Esophagus muscularis mucosa (tissue), 4 donors: ENCODE results near the gene ZC2HC1B.

Experiments used
- EP300 ChIP-seq: sonication (generic); formaldehyde crosslinking; IDR thresholded peaks from one replicate; pipeline ENCODE4 v1.6.1; 2017; ENCODE audit warnings: antibody characterized with exemption
- POLR2A ChIP-seq: fragments of 450-650 bp; IDR thresholded peaks from one replicate; pipeline ENCODE4 v1.6.1; 2017; ENCODE audit warnings: antibody characterized with exemption, moderate library complexity, mild to moderate bottlenecking, low read depth
- POLR2AphosphoS5 ChIP-seq, 2 donors: sonication (generic); formaldehyde crosslinking; IDR thresholded peaks; one replicate each; pipeline ENCODE4 v1.6.1; 2017; ENCODE audit warnings: antibody characterized with exemption in 2 of 2
- TF ChIP-seq, protein P1 (sequence below), 3 experiments: fragments of 200-600 bp in 2 of 3; fragments of 450-650 bp in 1 of 3; sonication (generic) in 2 of 3; IDR thresholded peaks; one replicate each; pipeline ENCODE4 v1.5.1; 2017 to 2019; ENCODE audit warnings: antibody characterized with exemption in 3 of 3, mild to moderate bottlenecking in 2 of 3, moderate library complexity in 1 of 3

- TF ChIP-seq, protein P1, sequence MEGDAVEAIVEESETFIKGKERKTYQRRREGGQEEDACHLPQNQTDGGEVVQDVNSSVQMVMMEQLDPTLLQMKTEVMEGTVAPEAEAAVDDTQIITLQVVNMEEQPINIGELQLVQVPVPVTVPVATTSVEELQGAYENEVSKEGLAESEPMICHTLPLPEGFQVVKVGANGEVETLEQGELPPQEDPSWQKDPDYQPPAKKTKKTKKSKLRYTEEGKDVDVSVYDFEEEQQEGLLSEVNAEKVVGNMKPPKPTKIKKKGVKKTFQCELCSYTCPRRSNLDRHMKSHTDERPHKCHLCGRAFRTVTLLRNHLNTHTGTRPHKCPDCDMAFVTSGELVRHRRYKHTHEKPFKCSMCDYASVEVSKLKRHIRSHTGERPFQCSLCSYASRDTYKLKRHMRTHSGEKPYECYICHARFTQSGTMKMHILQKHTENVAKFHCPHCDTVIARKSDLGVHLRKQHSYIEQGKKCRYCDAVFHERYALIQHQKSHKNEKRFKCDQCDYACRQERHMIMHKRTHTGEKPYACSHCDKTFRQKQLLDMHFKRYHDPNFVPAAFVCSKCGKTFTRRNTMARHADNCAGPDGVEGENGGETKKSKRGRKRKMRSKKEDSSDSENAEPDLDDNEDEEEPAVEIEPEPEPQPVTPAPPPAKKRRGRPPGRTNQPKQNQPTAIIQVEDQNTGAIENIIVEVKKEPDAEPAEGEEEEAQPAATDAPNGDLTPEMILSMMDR (IDR thresholded peaks at IDR 0.05), result no peak
- TF ChIP-seq POLR2A (no peak), POLR2AphosphoS5 (IDR thresholded peaks at IDR 0.05) (no peak), EP300 (no peak)
These were observed 118.7 kb downstream of the ZC2HC1B start for GRCh38 chr6:143982968-143983367.
